ENCODE results near the gene NUBPL.
"Not testable (repeated sequence)": the region's sequence is repeated elsewhere in the genome, so short reads cannot be mapped to it uniquely, and the experiment has no call there.

Gene NUBPL

GRCh38 chr14:31825459-31825858 is 264.3 kb downstream of the NUBPL start:
- DNase-seq, result no peak

GRCh38 chr14:31827325-31827724 is 266.1 kb downstream of the NUBPL start:
- DNase-seq, result no peak

- DNase-seq, result peak; percentile 59
Observed at GRCh38 chr14:31828946-31829868, 268.0 kb downstream of the NUBPL start.

- no peak for DNase-seq
Observed at GRCh38 chr14:31834616-31835015, 273.4 kb downstream of the NUBPL start.

- no peak for DNase-seq
Observed at GRCh38 chr14:31835049-31835448, 273.8 kb downstream of the NUBPL start.

GRCh38 chr14:31837031-31837430 is 275.8 kb downstream of the NUBPL start:
- no peak for DNase-seq

GRCh38 chr14:31842899-31843298 is 281.7 kb downstream of the NUBPL start:
- DNase-seq, result peak; percentile 16

GRCh38 chr14:31843361-31844091 is 282.3 kb downstream of the NUBPL start:
- DNase-seq, result peak; percentile 4

- no peak for DNase-seq
Observed at GRCh38 chr14:31854508-31855075, 293.4 kb downstream of the NUBPL start.

GRCh38 chr14:31855262-31855661 is 294.1 kb downstream of the NUBPL start:
- no peak for DNase-seq

- not testable (repeated sequence) for DNase-seq
Observed at GRCh38 chr14:31856003-31856402, 294.8 kb downstream of the NUBPL start.

- DNase-seq, result peak; percentile 36
Observed at GRCh38 chr14:31858868-31859267, 297.7 kb downstream of the NUBPL start.

- DNase-seq, result no peak
Observed at GRCh38 chr14:31864937-31865855, 304.0 kb downstream of the NUBPL start.

GRCh38 chr14:31867570-31867969 is 306.4 kb downstream of the NUBPL start:
- no peak for DNase-seq

- not testable (repeated sequence) for DNase-seq
Observed at GRCh38 chr14:31868096-31868495, 306.9 kb downstream of the NUBPL start.

- DNase-seq, result no peak
Observed at GRCh38 chr14:31876741-31877140, 315.5 kb downstream of the NUBPL start.

GRCh38 chr14:31877255-31877798 is 316.1 kb downstream of the NUBPL start:
- DNase-seq, result no peak

- DNase-seq, result no peak
Observed at GRCh38 chr14:31879661-31880348, 318.6 kb downstream of the NUBPL start.

GRCh38 chr14:31880935-31881334 is 319.7 kb downstream of the NUBPL start:
- peak; percentile 98 for DNase-seq

- DNase-seq, result peak; percentile 52
Observed at GRCh38 chr14:31881531-31882310, 320.5 kb downstream of the NUBPL start.

- DNase-seq, result no peak
Observed at GRCh38 chr14:31884238-31884637, 323.0 kb downstream of the NUBPL start.

Data from NCI-H226 (cell line).